HFFc6 (cell line): ENCODE data around the gene TEC. TPM values are rescaled to one million over a fixed set of nuclear protein-coding genes. Genes with fewer than 3 reads are reported as not detected.
A peak's percentile ranks its signal among the peaks of the same experiment; 100 is the strongest.
"Not testable (repeated sequence)": the region's sequence is repeated elsewhere in the genome, so short reads cannot be mapped to it uniquely, and the experiment has no call there.

Experiments
- DNase-seq: peaks from one replicate; pipeline ENCODE4 v3.0.0-alpha.2; 2018
- H3K27ac Mint-ChIP-seq: 2 replicates; pipeline ENCODE4 v1.8.0; 2020; ENCODE audit warnings: mild to moderate bottlenecking, mixed read lengths
- H3K27me3 Mint-ChIP-seq: 2 replicates; pipeline ENCODE4 v1.8.0; 2021; ENCODE audit warnings: mild to moderate bottlenecking, moderate library complexity, mixed read lengths; ENCODE audit not compliant: insufficient read depth
- H3K36me3 Mint-ChIP-seq: 2 replicates; pipeline ENCODE4 v1.8.0; 2021; ENCODE audit warnings: low read depth, mixed read lengths
- H3K4me1 Mint-ChIP-seq: 2 replicates; pipeline ENCODE4 v1.8.0; 2020; ENCODE audit warnings: low read depth, mixed read lengths
- H3K4me3 Mint-ChIP-seq: 2 replicates; pipeline ENCODE4 v1.8.0; 2020; ENCODE audit warnings: mild to moderate bottlenecking, moderate library complexity, mixed read lengths
- H3K9me3 Mint-ChIP-seq: 2 replicates; pipeline ENCODE4 v1.8.0; 2020; ENCODE audit warnings: mild to moderate bottlenecking, mixed read lengths
- CTCF ChIP-seq: fragments of 200-600 bp; sonication (generic); IDR thresholded peaks from 2 replicates; pipeline ENCODE4 v1.5.0; 2021; ENCODE audit warnings: antibody characterized with exemption, mild to moderate bottlenecking
- long read RNA-seq: library from polyadenylated mRNA; unstranded; transcript quantifications from one replicate; pipeline ENCODE4 v2.0.0, GENCODE V29; 2019
- total RNA-seq, 6 experiments: library from RNA; stranded (reverse); fragmentation: NEBNext Ultra II Directional; extraction: Animal tissue kit (Norgen Biotek cat#: 25700); gene quantifications; 2 replicates in 1 of 6; 3 replicates in 5 of 6; pipeline ENCODE4 v1.2.3, GENCODE V29; 2021

TEC gene
- total RNA-seq = under 1 TPM in 1 of 6 experiments, not detected in 5; 0.23 TPM
- long read RNA-seq = 0 reads

- H3K9me3 Mint-ChIP-seq = no peaks in the 10 kb centered on the region
- H3K4me1 Mint-ChIP-seq = peaks cover 9% of the 10 kb centered on the region; the same call in 1 of the 2 replicates
- H3K36me3 Mint-ChIP-seq = no peaks in the 10 kb centered on the region
- no peak for DNase-seq
- TF ChIP-seq CTCF = no peak
- H3K27me3 Mint-ChIP-seq = peaks cover 13% of the 10 kb centered on the region
- peak within 1 kb of the TSS; percentile 85 for H3K4me3 Mint-ChIP-seq
- H3K27ac Mint-ChIP-seq = 0 out of 2 replicates have a peak within 1 kb of the TSS, but pooled peaks have one; percentile 21
These were observed at the start of gene TEC for GRCh38 chr4:48268956-48269860. TEC (minus strand) TSS chr4:48269838; CDS start chr4:48228614, 41,224 bp downstream.

GRCh38 chr4:48315728-48316630 is 46.3 kb upstream of the TEC start:
- DNase-seq = peak; percentile 60
- Mint-ChIP-seq H3K4me1 (peaks cover 15% of the 10 kb centered on the region), H3K9me3 (no peaks in the 10 kb centered on the region), H3K36me3 (no peaks in the 10 kb centered on the region), H3K4me3 (no peak overlapping the region), H3K27me3 (no peaks in the 10 kb centered on the region; the same call in 1 of the 2 replicates), H3K27ac (no peak overlapping the region)
- TF ChIP-seq CTCF = peak; percentile 87

- H3K36me3 Mint-ChIP-seq, DNase-seq, H3K9me3 Mint-ChIP-seq, H3K4me3 Mint-ChIP-seq, H3K27ac Mint-ChIP-seq, H3K27me3 Mint-ChIP-seq: not testable (repeated sequence)
- peaks cover 15% of the 10 kb centered on the region for H3K4me1 Mint-ChIP-seq
These were observed 45.1 kb upstream of the TEC start for GRCh38 chr4:48314746-48315145.

GRCh38 chr4:48311896-48312295 is 42.3 kb upstream of the TEC start:
- Mint-ChIP-seq H3K4me3 (no peak overlapping the region), H3K27me3 (peaks cover 2% of the 10 kb centered on the region; the same call in 1 of the 2 replicates), H3K4me1 (peaks cover 15% of the 10 kb centered on the region), H3K9me3 (no peaks in the 10 kb centered on the region), H3K27ac (no peak overlapping the region), H3K36me3 (no peaks in the 10 kb centered on the region)
- no peak for DNase-seq
- no peak for TF ChIP-seq CTCF

GRCh38 chr4:48308901-48309300 is 39.3 kb upstream of the TEC start:
- peaks cover 7% of the 10 kb centered on the region; the same call in 1 of the 2 replicates for H3K4me1 Mint-ChIP-seq
- DNase-seq = no peak
- no peaks in the 10 kb centered on the region for H3K9me3 Mint-ChIP-seq
- no peak overlapping the region for H3K27ac Mint-ChIP-seq
- peaks cover 2% of the 10 kb centered on the region for H3K27me3 Mint-ChIP-seq
- H3K36me3 Mint-ChIP-seq = no peaks in the 10 kb centered on the region
- no peak overlapping the region for H3K4me3 Mint-ChIP-seq
- TF ChIP-seq CTCF = no peak
